Uterus (tissue), 2 donors: ENCODE results near the gene XRN2.

ENCODE experiments used
- POLR2A ChIP-seq, 2 donors: fragments of 450-650 bp; IDR thresholded peaks; one replicate each; pipeline ENCODE4 v1.6.1; 2016; ENCODE audit warnings: antibody characterized with exemption in 2 of 2, mild to moderate bottlenecking in 1 of 2, moderate library complexity in 1 of 2
- TF ChIP-seq, protein P1 (sequence below), 4 experiments: fragments of 200-600 bp in 2 of 4; fragments of 450-650 bp in 2 of 4; sonication (generic) in 2 of 4; IDR thresholded peaks; one replicate each; pipeline ENCODE4 v1.5.1; 2016 to 2019; ENCODE audit warnings: antibody characterized with exemption in 4 of 4, mild to moderate bottlenecking in 2 of 4, moderate library complexity in 1 of 4

DNA sequence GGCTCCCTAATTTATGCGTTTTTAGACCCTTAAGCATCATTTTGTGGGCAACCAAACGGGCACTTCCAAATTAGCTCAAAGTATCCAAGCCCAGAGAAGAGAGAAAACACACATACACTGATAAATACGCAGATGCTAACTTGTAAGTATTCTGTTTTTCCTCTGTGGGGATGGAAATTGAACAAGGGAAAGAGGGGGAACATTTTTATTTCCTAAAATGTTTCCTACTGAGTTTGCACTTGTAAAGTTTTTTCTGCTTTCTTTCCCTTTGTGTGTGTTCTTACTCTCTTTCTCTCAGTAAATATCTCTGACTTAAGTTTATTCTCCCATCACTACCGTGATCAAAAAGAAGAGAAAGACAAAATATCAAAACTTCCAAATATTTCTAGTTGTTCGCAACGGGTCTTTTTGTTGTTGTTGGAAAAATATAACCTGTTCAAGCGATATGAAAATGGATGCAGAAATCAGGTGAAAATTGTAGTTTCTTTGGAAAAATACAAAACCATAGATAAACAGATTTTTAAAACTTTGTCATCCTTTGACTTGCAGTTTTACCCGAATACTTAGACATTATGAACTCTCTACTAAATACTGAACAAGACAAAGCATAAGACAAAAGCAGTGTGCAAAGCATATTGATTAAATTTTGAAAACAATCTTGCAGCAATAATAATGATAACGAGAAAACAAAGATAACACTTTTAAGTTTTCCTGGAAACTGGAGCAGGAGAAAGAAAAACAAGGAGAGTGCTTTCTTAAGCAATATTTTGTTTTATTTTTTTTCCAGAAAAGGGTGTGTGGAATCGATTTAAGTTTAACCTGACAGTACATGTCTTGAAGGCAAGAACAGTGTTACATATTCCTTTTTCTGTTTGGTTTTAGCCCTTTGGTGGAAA is 95.2 kb downstream of the XRN2 start:
- TF ChIP-seq, protein P1, sequence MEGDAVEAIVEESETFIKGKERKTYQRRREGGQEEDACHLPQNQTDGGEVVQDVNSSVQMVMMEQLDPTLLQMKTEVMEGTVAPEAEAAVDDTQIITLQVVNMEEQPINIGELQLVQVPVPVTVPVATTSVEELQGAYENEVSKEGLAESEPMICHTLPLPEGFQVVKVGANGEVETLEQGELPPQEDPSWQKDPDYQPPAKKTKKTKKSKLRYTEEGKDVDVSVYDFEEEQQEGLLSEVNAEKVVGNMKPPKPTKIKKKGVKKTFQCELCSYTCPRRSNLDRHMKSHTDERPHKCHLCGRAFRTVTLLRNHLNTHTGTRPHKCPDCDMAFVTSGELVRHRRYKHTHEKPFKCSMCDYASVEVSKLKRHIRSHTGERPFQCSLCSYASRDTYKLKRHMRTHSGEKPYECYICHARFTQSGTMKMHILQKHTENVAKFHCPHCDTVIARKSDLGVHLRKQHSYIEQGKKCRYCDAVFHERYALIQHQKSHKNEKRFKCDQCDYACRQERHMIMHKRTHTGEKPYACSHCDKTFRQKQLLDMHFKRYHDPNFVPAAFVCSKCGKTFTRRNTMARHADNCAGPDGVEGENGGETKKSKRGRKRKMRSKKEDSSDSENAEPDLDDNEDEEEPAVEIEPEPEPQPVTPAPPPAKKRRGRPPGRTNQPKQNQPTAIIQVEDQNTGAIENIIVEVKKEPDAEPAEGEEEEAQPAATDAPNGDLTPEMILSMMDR (IDR thresholded peaks at IDR 0.05), result no peak
- no peak for TF ChIP-seq POLR2A (IDR thresholded peaks at IDR 0.05)
